HTERT RPE-1 (cell line): Measurements from ENCODE around the gene CFLAR.
"Not testable (repeated sequence)": the region's sequence is repeated elsewhere in the genome, so short reads cannot be mapped to it uniquely, and the experiment has no call there.

ENCODE experiments used
- in situ Hi-C: fragments of 300-500 bp; cut with MboI; formaldehyde crosslinking; loops from 4 replicates; pipeline ENCODE4 v1.14.3; 2020; ENCODE audit warnings: low sequenced_read_pairs

The CFLAR gene

DNA sequence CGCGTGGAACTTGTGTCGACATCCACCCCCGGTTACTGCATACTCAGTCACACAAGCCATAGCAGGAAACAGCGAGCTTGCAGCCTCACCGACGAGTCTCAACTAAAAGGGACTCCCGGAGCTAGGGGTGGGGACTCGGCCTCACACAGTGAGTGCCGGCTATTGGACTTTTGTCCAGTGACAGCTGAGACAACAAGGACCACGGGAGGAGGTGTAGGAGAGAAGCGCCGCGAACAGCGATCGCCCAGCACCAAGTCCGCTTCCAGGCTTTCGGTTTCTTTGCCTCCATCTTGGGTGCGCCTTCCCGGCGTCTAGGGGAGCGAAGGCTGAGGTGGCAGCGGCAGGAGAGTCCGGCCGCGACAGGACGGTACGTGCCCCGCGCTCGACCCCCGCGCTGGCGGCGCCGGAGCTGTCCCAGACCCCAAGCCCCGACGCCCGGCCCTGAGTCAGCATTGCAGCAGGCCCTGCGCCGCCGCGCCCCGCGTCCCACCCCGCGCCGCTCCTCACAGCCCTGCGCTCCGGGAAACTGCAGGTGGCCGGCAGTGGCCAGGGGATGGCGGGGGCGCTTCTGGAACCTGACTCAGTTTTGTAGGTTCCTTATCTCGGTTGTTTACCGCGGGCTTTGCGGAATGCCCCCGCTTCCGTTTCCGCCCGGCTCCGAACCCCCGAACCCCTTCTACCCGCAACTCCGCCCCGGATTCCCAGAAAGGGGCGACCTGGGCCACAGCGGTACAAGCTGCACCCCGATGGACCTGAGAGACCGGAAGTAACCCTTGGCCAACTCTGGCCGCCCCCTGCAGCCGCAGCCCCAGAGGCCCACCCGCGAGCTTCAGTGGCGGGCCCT lies at the start of gene CFLAR:
Gene CFLAR (plus strand): TSS at position 50 of the 844 bp plus-strand sequence. CDS start 13,702 bp downstream, outside the sequence.
- in situ Hi-C loops = no loop called here

DNA sequence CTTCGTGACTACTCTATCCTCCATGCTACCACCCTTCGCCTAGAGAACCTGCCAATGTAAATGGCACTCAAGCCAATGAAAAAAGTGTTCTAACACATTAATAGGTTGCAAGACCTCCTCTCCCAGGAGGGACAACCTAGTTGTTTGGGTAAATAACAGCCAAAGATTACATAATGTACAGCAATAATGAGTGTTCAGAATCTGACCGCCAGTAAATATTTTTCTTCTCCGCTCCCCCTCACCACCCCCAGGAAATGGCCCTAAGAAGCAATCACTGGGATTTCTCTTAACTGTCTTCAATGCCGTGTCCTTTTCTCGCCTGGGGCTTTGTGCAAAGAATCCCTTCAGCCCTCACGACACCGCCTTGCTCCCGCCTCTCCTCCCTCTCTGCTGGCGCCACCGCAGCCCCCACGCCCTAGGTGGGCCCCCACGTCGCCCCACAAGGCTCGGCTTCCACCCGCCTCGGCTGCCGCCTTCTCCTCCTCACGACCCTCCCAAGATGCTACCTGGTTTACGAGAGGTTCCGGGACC lies 45.0 kb upstream of the CFLAR start:
- in situ Hi-C loops = no loop called here

DNA sequence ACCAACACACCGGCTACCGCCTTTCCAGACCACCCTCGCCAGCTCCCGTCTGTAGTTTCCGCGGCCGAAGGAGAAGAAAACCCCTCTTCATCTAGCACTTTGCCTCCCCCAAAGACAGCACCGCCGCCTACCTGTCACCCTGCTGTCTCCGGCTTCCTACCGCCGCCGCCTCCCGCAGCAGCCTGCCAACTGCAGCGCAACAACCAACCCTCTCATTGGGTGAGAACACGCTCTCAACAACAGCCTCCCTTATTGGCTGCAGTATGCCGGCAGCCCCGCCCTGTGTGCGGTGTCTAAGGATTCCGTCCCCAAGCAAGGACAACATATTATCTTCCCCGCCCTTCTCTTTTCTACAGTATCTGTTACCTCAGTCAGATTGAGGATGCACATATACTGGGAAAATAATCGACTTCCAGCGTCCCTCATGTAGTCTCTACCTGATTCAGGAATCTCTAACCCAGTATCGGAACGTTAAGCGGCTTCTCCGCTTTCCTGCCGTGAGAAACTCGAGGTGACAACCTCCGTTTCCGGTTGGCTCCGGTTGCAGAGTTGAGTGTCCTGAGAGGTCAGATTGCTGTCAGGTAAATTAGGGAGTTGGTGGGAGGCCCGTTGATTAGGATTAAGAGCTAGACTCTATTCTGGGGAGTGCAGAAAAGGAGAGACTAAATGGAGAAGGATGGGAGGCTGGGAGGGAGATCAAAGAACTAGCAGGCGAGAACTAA lies 44.3 kb upstream of the CFLAR start, which contains the start of the genes HYCC2 and NDUFB3:
Gene HYCC2 (minus strand): TSS at position 193 of the 722 bp plus-strand sequence. CDS start 47,662 bp downstream, outside the sequence.
Gene NDUFB3 (plus strand): TSS at position 523 of the 722 bp plus-strand sequence. CDS start 6,882 bp downstream, outside the sequence.
- in situ Hi-C loops = no loop called here

DNA sequence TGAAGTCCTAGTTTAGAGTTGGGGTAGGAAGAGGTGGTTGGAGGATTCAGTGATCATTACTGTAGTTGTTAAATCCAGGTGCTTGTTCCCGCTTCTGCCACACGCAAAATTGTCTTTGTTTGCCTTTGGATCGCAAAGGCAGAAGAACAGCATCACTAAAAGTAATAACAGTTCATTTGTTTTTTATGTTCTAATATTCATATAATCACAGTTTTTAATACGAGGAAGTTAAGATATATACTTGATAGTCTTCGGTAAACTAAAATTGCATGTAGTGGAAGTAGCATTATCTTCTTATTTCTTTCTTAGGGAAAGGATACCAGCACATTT lies 43.8 kb upstream of the CFLAR start:
- in situ Hi-C loops = no loop called here

DNA sequence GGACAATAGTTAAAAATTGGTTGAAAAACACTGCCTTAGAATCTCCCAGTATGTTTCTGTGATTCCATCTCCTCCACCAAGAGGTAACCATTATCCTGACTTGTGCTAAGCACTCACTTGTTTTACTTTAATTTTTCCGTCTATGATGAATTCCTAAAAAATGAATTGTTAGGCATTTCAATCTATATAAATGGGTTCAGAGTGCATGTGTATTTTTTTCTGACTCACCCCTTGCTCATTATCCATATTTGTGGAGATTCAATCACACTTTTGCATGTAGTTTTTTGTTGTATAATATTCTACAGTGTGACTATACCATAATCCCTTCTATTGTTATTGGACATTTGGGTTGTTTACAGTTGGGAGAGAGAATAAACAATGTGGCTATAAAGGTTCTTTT lies 42.9 kb upstream of the CFLAR start:
- in situ Hi-C loops = no loop called here

DNA sequence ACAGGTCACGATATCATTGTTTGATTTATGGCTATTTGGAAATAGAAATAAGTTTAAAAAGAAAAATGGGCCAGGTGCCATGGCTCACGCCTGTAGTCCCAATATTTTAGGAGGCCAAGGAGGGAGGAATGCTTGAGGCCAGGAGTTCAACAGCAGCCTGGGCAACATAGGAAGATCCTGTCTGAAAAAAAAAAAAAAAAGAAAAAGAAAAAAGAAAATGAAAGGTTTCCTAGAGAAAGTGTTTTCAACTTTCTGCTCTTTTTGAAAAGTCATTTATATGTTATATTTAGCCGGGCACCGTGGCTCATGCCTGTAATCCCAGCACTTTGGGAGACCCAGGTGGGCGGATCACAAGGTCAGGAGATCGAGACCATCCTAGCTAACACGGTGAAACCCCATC lies 41.0 kb upstream of the CFLAR start:
- in situ Hi-C loops = no loop called here

DNA sequence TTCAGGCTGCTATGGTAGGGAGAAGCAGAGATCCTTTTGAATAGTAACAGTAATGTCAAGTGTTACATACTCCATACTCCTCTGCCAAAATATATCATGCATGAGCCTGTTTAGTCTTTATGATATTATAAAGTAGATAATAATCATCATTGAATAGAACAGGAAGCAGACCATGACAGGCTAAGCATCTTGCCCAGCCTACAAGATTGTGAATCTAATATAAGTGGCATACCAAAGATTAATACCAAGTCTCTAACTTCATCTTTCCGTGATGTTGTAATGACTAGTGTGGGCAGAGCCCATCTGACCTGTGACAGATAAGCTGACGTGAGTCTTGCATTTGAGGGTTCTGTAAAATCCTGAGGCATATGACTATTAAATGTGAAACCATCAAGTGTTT lies 31.1 kb upstream of the CFLAR start:
- in situ Hi-C loops = no loop called here

DNA sequence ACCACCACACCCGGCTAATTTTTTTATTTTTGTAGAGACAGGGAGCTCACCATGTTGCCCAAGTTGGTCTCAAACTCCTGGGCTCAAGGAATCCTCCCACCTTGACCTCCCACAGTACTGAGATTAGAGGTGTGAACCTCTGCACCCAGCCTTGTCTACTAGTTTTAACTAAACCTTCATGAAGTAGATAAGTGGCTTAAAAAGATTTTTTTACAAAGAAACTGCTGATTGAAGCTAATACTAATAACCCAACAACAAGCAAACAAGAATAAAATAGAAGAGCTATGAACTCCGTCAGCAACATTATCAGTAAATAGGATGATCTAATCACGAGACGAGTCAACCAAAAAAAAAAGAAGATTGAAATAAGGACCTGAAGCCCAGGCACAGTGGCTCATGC lies 25.4 kb upstream of the CFLAR start:
- in situ Hi-C loops = no loop called here

DNA sequence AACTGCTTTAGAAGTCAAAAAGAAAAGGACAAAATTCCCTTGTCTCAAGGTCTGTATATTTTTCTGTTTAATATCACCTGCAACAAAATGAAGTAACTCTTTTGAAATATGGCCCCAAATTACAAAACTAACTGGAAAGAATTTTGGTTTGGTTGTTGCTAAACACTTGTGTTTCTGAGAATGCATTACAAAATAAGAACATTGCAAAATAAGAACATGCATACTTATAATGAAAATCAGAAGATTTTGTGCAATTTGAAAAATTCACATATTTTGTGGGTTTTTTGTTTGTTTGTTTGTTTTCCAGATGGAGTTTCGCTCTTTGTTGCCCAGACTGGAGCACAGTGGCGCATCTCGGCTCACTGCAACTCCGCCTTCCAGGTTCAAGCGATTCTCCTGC lies 22.4 kb upstream of the CFLAR start:
- in situ Hi-C loops = no loop called here

DNA sequence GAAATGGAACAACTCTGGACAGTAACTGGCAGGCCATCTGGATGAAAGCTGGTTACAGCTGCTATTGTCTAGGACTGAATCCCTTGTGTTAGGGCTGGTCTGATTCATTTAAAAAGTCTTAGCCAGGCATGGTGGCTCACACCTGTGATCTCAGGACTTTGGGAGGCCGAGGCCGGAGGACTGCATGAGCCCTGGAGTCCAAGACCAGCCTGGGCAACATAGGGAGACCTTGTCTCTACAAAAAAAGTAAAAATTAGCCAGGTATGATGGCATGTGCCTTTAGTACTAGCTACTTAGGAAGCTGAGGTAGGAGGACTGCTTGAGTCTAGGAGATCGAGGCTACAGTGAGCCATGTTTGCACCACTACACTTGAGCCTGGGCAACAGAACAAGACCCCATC lies 15.5 kb upstream of the CFLAR start:
- in situ Hi-C loops = no loop called here

DNA sequence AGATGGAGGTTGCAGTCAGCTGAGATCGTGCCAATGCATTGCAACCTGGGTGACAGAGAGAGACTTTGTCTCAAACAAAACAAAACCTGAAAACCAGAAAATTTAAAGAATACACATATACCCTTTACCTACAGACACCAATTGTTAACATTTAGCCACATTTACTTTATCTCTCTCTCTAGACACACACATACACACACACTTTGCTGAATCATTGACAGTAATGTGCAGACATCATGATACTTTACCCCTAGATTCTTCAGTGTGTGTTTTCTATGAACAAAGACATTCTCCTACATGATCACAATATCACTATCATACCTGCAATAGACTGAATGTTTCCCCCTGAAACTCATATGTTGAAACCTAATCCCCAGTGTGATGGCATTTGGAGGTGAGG lies 10.2 kb upstream of the CFLAR start:
- in situ Hi-C loops = no loop called here

DNA sequence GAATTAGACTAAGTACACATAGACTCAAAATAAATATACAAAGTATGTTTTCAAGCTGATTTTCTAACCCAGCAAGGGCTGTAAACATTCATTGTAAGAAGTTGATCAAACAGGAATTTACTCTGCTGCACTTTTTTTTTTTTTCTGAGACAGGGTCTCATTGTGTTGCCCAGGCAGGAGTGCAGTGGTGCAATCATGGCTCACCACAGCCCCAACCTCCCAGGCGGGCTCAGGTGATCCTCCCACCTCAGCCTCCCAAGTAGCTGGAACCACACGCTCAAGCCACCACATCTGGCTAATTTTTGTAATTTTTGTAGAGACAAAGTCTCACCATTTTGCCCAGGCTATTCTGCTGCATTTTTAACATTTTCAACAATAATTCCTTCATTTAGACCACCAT lies 8.3 kb upstream of the CFLAR start:
- in situ Hi-C loops = no loop called here

DNA sequence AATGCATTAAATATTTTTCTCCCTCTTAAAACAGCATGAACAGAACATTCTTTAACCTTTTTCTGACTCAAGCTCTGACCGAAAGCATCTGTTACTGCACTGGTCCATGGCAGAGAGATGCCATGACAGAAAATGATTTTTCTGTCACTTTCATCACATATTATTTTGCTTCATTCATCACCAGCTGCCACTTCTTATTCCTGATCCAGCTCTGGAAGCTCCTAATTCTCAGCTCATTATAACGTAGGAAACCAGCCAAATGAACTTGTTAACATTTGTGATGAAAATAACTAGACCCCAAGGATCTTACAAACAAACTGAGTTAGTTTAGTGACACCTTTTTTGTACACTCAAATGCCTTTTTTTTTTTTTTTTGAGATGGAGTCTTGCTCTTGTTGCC lies 7.6 kb upstream of the CFLAR start:
- in situ Hi-C loops = no loop called here

DNA sequence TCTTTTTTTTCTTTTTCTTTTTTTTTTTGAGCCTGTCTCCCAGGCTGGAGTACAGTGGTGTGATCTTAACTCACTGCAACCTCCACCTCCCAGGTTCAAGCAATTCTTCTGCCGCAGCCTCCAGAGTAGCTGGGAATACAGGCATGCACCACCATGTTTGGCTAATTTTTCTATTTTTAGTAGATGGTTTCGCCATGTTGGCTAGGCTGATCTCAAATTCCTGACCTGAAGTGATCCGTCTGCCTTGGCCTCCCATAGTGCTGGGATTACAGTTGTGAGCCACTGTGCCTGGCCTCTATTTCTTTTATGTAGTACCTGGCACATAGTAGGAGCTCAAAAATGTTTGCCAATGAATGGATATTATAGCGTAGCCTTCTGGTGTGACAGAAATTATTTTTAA lies 6.8 kb upstream of the CFLAR start:
- in situ Hi-C loops = no loop called here

DNA sequence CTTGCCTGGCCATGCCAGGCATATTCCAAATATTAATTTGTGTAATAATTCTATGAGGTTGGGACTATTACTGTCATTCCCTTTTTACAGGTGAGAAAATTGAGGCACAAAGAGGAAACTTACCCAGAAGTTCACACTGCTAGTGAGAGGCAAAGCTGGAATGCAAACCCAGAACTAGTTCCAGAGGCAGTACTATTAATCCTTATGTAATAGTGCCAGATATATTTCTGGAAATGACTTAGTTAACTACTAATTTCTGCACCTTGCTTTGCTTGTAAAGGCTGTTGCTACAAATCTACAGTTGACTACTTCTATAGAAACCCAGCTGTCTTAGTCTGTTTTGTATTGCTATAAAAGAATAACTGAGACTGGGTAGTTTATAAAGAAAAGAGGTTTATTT lies 5.3 kb upstream of the CFLAR start:
- in situ Hi-C loops = no loop called here

DNA sequence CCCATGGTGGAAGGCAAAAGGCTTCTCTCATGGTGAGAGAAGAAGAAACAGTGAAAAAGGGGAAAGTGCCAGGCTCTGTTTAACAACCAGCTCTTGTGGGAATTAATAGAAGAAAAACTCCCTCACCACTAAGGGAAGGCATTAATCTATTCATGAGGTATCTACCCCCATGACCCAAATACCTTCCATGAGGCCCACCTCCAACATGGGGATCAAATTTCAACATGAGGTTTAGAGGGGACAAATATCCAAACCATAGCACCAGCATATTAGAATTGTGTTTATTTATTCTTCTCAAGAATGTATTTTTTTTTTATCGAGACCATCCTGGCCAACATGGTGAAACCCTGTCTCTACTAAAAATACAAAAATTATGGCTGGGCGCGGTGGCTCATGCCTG lies 4.9 kb upstream of the CFLAR start:
- in situ Hi-C loops = no loop called here

DNA sequence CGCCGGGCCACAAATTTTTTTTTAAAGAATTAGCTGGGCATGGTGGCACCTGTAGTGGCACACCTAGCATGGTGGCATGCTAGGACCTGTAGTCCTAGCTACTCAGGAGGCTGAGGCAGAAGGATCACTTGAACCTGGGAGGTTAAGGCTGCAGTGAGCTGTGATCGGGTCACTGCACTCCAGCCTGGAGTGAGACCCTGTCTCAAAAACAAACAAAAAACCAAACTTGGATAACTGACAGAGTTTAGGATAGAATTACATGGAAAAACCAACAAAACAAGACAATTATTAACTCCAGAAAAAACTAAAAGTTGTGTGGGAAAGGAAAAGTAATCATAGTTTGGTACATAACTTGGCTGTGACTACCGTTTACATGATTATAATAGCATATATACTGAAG lies 1.6 kb upstream of the CFLAR start:
- in situ Hi-C loops = no loop called here

DNA sequence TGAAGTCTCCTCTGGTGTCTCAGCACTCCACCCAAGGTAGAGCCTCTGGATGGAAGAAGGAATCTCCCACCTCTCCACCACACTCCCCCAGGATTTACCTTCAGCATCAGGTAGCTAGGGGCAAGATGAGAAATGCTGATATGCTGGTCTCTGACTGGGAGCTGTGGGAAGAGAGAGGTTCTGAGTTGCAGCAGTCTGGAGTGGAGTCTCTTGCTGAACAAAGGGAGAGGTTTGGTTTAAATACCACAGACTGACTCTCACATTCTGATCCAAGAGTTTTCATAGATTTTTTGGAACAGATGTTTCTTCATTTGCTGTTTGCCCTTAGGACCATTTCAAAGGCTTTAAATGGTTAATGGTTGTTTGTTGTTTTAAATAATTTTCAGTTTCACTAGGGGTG lies 1.1 kb upstream of the CFLAR start:
- in situ Hi-C loops = no loop called here

DNA sequence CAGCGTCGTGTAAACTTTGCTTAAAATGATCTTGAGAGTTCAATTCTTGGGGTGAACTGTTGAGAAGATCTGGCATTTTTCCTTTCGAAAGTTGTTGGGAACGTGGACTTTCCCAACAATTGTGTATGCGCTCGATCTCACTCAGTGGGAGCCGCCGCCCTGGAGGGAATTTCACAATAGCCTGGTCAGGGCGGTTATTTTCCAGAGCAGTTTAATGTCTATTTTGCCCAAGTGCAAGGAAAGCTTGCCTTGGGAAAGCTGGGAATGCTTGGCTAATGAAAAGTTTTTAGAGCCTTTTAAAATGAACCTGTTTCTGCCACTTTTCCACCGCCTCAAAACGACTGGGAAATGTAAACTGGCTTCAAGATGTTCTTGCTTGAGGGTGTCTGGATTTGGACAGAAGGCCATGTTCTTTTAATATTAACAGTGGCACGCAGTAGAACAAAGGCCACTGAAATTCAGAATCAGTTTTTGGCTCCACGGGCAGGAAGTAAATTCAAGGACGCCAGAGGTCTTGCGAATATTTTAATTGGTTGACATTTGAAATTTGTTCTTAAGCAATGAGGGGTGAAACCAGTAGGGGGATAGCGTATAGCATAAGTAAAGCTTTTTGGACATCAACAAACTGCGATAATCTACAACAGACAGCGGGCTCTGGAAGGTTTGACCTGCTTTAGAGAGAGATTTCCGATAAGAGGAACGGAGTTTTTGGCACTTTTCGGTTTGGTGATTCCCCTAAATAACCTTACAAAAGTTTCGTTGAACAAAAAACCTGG lies 1.2 kb downstream of the CFLAR start:
- in situ Hi-C loops = no loop called here

DNA sequence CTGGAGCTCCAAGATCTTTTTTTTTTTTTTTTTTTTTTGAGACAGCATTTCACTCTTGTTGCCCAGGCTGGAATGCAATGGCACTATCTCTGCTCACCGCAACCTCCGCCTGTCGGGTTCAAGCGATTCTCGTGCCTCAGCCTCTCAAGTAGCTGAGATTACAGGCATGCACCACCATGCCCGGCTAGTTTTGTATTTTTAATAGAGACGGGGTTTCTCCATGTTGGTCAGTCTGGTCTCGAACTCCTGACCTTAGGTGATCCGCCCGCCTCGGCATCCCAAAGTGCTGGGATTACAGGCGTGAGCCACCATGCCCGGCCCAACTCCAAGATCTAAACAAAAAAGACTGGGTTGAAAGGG lies 1.8 kb downstream of the CFLAR start:
- in situ Hi-C loops = not testable (repeated sequence)
